Central memory CD4-positive, alpha-beta T cell (primary cell): ENCODE data around the gene NUDT16L1.

Experiments used
- DNase-seq: peaks from one replicate; pipeline ENCODE4 v3.0.0; 2022

Gene NUDT16L1

GRCh38 chr16:4683255-4684057, 9.9 kb upstream of the NUDT16L1 start:
- DNase-seq, result no peak

GRCh38 chr16:4684058-4684715, 9.2 kb upstream of the NUDT16L1 start:
- no peak for DNase-seq

GRCh38 chr16:4684763-4685162, 8.6 kb upstream of the NUDT16L1 start:
- no peak for DNase-seq

GRCh38 chr16:4685292-4685691, 8.1 kb upstream of the NUDT16L1 start:
- DNase-seq, result no peak

- DNase-seq, result no peak
Observed at GRCh38 chr16:4685776-4686496, 7.4 kb upstream of the NUDT16L1 start.

GRCh38 chr16:4686497-4687210, 6.7 kb upstream of the NUDT16L1 start:
- DNase-seq, result no peak

GRCh38 chr16:4687416-4687815, 5.9 kb upstream of the NUDT16L1 start:
- DNase-seq, result no peak

- DNase-seq, result no peak
Observed at GRCh38 chr16:4687946-4688673, 5.3 kb upstream of the NUDT16L1 start.

- DNase-seq, result no peak
Observed at GRCh38 chr16:4688674-4689045, 4.7 kb upstream of the NUDT16L1 start.

- no peak for DNase-seq
Observed at GRCh38 chr16:4689091-4689671, 4.2 kb upstream of the NUDT16L1 start.

- no peak for DNase-seq
Observed at GRCh38 chr16:4689864-4690704, 3.3 kb upstream of the NUDT16L1 start.

- DNase-seq, result no peak
Observed at GRCh38 chr16:4690946-4691665, 2.3 kb upstream of the NUDT16L1 start.

- no peak for DNase-seq
Observed at GRCh38 chr16:4691666-4692412, 1.5 kb upstream of the NUDT16L1 start.

GRCh38 chr16:4692460-4693295, 684 bp upstream of the NUDT16L1 start:
- DNase-seq, result no peak

GRCh38 chr16:4693956-4694641, 737 bp downstream of the NUDT16L1 start:
- peak; percentile 50 for DNase-seq

GRCh38 chr16:4694642-4695451, 1.5 kb downstream of the NUDT16L1 start:
- DNase-seq, result no peak
